ENCODE results near the gene CNIH3.
"Not testable (repeated sequence)": the region's sequence is repeated elsewhere in the genome, so short reads cannot be mapped to it uniquely, and the experiment has no call there.

Gene CNIH3

DNA sequence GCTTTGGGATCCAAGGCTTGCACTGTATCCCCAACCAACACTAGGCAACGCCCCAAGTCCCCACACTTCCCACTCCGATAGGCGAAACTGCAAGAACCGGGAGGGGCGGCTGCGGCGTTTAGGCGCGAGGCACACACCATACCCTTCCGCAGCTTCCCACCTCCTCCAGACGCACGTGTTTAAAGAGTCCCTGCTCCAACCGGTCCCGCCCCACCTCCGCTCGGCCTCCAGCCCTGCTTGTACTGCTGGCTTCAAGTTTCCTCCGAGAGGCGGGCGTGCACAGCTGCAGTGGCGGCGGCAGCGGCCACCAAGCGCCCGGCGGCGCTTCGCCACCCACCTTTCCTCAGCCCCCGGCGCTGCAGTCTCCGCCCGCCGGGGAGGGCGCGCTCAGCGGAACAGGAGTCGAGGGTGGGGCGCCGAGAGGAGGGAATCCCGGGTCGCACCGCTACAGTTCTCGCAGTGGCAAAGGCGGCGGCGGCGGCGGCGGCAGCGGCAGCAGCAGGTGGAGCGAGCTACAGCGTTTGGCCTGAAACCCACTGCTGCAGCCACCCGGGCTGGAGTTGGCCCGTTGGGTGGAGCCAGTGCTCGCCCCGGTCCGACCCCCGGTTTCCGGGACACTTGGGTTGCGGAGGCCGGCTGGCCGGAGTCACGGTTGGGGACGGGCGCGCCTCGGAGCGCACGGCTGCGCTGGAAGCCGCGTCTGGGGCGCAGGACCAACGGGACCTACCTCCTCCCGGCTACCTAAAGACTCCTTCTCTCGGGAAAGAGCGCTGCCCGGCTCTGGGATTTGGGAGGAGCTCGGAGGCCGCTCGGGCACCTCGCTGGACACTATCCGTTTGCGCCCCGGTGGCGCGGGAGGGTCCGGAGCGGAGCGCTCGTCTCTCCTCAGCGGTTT is at the start of gene CNIH3:
Gene CNIH3 (plus strand): TSS at position 457 of the 895 bp plus-strand sequence. CDS start 858 bp downstream, outside the sequence.
- no peak within 1 kb of the TSS for H3K27ac ChIP-seq
- TF ChIP-seq, protein P1, sequence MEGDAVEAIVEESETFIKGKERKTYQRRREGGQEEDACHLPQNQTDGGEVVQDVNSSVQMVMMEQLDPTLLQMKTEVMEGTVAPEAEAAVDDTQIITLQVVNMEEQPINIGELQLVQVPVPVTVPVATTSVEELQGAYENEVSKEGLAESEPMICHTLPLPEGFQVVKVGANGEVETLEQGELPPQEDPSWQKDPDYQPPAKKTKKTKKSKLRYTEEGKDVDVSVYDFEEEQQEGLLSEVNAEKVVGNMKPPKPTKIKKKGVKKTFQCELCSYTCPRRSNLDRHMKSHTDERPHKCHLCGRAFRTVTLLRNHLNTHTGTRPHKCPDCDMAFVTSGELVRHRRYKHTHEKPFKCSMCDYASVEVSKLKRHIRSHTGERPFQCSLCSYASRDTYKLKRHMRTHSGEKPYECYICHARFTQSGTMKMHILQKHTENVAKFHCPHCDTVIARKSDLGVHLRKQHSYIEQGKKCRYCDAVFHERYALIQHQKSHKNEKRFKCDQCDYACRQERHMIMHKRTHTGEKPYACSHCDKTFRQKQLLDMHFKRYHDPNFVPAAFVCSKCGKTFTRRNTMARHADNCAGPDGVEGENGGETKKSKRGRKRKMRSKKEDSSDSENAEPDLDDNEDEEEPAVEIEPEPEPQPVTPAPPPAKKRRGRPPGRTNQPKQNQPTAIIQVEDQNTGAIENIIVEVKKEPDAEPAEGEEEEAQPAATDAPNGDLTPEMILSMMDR (IDR thresholded peaks at IDR 0.05), result no peak
- peaks cover 90% of the 10 kb centered on the region for H3K27me3 ChIP-seq
- peaks cover 0 to 11% of the 10 kb centered on the region in 2 experiments for H3K4me1 ChIP-seq (ENCODE audit: control insufficient read depth in 1 of 2, insufficient read depth in 1 of 2, low read depth in 1 of 2, low read length in 1 of 2)
- no peak within 1 kb of the TSS for H3K4me3 ChIP-seq (ENCODE audit: low read depth in 1 of 2, low read length in 1 of 2)
- H3K36me3 ChIP-seq, result no peaks in the 10 kb centered on the region
- no peaks in the 10 kb centered on the region for H3K9me3 ChIP-seq

DNA sequence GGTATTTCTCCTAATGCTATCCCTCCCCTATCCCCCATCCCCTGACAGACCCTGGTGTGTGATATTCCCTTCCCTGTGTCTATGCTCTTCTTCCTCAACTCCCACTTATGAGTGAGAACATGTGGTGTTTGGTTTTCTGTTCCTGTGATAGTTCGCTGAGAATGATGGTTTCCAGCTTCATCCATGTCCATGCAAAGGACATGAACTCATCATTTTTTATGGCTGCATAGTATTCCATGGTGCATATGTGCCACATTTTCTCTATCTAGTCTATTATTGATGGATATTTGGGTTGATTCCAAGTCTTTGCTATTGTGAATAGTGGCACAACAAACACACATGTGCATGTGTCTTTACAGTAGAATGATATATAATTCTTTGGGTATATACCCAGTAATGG is 49.6 kb upstream of the CNIH3 start:
- not testable (repeated sequence) for H3K4me3 ChIP-seq (ENCODE audit: low read depth in 1 of 2, low read length in 1 of 2); H3K27me3 ChIP-seq; H3K9me3 ChIP-seq; H3K4me1 ChIP-seq (ENCODE audit: control insufficient read depth in 1 of 2, insufficient read depth in 1 of 2, low read depth in 1 of 2, low read length in 1 of 2); H3K27ac ChIP-seq; H3K36me3 ChIP-seq

DNA sequence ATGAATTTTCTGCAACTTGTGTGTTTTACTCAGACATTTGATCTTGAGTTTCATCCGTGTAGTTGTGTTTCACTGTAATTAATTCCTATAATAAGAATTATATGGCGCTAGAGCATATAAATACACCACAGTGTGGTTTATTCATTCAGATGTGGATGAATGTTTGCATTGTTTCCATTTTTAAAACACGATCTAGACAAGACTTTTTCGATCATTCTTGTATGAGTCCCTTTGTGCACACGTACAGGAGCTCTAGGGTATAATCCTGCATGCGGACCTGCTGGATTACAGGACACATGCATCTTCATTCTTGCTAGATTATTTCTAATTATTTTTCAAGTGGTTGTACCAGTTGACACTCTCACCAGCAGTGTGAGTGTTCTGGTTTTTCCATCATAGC is 46.8 kb upstream of the CNIH3 start:
- Histone ChIP-seq H3K36me3 (no peaks in the 10 kb centered on the region), H3K27me3 (no peaks in the 10 kb centered on the region), H3K4me1 (ENCODE audit: control insufficient read depth in 1 of 2, insufficient read depth in 1 of 2, low read depth in 1 of 2, low read length in 1 of 2) (no peaks in the 10 kb centered on the region), H3K27ac (no peak overlapping the region), H3K4me3 (ENCODE audit: low read depth in 1 of 2, low read length in 1 of 2) (no peak overlapping the region), H3K9me3 (no peaks in the 10 kb centered on the region)
- TF ChIP-seq, protein P1 (IDR thresholded peaks at IDR 0.05), result no peak

DNA sequence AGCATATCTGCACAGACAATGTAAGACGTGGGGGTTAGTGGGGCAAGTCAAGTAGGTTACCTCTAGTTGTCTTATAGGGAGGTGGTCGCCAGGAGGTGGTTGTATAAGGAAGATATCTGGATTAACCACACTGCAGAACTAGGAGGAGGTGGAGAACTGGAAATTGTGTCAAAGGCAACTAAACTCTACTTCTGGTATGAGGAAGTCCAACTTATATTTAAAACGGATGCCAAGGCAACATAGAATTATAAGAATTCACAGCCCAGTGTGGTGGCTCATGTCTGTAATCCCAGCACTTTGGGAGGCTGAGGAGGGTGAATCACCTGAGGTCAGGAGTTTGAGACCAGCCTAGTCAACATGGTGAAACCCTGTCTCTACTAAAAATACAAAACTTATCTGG is 44.1 kb upstream of the CNIH3 start:
- not testable (repeated sequence) for H3K4me3 ChIP-seq (ENCODE audit: low read depth in 1 of 2, low read length in 1 of 2); H3K27ac ChIP-seq; H3K9me3 ChIP-seq; H3K27me3 ChIP-seq; H3K36me3 ChIP-seq; H3K4me1 ChIP-seq (ENCODE audit: control insufficient read depth in 1 of 2, insufficient read depth in 1 of 2, low read depth in 1 of 2, low read length in 1 of 2)

DNA sequence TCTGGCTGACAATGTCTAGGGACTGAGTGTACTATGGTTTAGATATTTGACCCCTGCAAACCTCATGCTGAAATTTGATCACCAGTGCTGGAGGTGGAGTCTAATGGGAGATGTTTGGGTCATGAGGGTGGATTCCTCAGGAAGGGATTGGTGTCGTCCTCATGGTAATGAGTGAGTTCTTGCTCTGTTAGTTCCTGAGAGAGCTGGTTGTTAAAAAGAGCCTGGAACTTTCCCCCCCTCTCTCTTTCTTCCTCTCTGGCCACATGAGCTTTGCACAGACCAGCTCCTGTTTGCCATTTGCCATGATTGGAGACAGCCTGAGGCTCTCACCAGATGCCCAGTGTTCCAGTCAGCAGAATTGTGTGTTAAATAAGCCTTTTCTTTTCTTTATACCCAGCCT is 36.6 kb upstream of the CNIH3 start:
- no peaks in the 10 kb centered on the region for H3K4me1 ChIP-seq (ENCODE audit: control insufficient read depth in 1 of 2, insufficient read depth in 1 of 2, low read depth in 1 of 2, low read length in 1 of 2)
- H3K9me3 ChIP-seq, result no peaks in the 10 kb centered on the region
- no peaks in the 10 kb centered on the region for H3K36me3 ChIP-seq
- no peak overlapping the region for H3K4me3 ChIP-seq (ENCODE audit: low read depth in 1 of 2, low read length in 1 of 2)
- no peak overlapping the region for H3K27ac ChIP-seq
- H3K27me3 ChIP-seq, result no peaks in the 10 kb centered on the region
- TF ChIP-seq, protein P1 (IDR thresholded peaks at IDR 0.05), result no peak

DNA sequence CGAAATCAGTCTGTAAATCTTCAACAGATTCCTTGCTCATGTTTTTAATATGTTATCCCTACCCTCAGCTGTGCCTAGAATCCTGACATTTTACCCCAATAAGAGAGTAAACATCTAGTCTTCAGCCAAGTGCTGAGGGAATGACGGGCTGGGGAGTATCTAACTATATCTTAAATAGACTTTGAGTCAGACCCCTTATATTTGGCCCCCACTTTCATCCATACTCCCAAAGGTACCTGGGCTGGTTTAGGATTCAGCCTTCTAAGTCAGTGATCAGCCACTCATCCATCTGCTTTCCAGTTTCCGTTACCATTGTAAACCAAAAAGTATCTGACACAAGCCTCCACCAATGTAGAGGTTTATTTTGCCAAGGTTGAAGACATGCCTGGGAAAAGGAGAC is 36.1 kb upstream of the CNIH3 start:
- Histone ChIP-seq H3K27me3 (no peaks in the 10 kb centered on the region), H3K4me3 (ENCODE audit: low read depth in 1 of 2, low read length in 1 of 2) (no peak overlapping the region), H3K36me3 (no peaks in the 10 kb centered on the region), H3K9me3 (no peaks in the 10 kb centered on the region), H3K4me1 (ENCODE audit: control insufficient read depth in 1 of 2, insufficient read depth in 1 of 2, low read depth in 1 of 2, low read length in 1 of 2) (no peaks in the 10 kb centered on the region), H3K27ac (no peak overlapping the region)
- TF ChIP-seq, protein P1 (IDR thresholded peaks at IDR 0.05), result no peak

Measured in neutrophil (primary cell).